ENCODE data around the gene MS4A6E. TPM values are rescaled to one million over a fixed set of nuclear protein-coding genes. Genes with fewer than 3 reads are reported as not detected.

Gene MS4A6E
- total RNA-seq, 1 donor, result not detected

GRCh38 chr11:60336767-60337391, 9.8 kb downstream of the MS4A6E start:
- no peak for TF ChIP-seq CTCF (IDR thresholded peaks at IDR 0.05; ENCODE audit: insufficient read depth, low read length)
- no peak for DNase-seq (ENCODE audit: low read depth)
- H3K4me3 ChIP-seq (ENCODE audit: low read depth, low read length), result no peak overlapping the region

DNA sequence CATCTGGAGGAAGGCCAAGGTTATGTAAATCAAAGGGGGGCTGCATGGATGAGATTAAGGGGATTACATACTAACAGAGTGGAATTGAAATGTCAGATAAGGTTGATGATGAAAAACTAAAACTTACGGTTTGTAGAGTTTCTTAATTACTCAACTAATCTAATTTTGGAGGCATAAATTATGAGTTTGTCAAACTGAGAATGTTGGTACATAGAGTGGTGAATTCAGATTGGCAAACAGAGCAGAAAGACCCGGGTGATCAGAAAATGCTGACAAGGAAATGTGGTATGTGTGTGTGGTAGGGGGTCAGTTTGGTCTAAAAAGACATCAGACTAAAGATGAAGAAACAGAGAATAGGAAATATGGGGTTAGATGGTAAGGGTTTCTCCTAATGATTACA, 11.0 kb downstream of the MS4A6E start:
- TF ChIP-seq CTCF (IDR thresholded peaks at IDR 0.05; ENCODE audit: insufficient read depth, low read length), result no peak
- DNase-seq (ENCODE audit: low read depth), result no peak

GRCh38 chr11:60339356-60339755, 12.3 kb downstream of the MS4A6E start:
- TF ChIP-seq CTCF (IDR thresholded peaks at IDR 0.05; ENCODE audit: insufficient read depth, low read length), result no peak
- H3K4me3 ChIP-seq (ENCODE audit: low read depth, low read length), result no peak overlapping the region
- DNase-seq (ENCODE audit: low read depth), result no peak

More for the DNA sequence above, 11.0 kb downstream of the MS4A6E start:
- no peak overlapping the region for H3K4me3 ChIP-seq (ENCODE audit: low read depth, low read length)

- peak; percentile 51 for TF ChIP-seq CTCF (IDR thresholded peaks at IDR 0.05; ENCODE audit: insufficient read depth, low read length)
- no peak overlapping the region for H3K4me3 ChIP-seq (ENCODE audit: low read depth, low read length)
- DNase-seq (ENCODE audit: low read depth), result peak; percentile 2
Observed at GRCh38 chr11:60343094-60343704, 16.1 kb downstream of the MS4A6E start.

DNA sequence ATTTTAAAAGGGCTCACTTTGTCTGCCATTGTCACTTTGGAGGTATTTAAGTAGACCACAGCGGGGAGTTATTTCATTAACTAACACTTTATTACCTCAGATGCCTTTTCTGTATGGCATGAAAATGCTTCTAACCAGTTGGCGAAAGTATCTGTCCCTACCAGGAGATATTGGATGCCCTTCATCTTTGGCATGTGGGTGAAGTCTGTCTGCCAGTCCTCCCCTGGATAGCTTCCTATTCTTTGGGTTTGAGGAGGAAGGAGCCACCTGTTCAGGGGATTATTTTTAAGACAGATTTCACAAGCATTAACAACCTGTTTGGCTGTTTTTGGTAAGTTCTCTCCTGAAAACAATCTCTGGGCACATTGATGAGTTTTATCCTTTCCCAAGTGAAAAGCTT, 17.1 kb downstream of the MS4A6E start:
- H3K4me3 ChIP-seq (ENCODE audit: low read depth, low read length), result no peak overlapping the region
- TF ChIP-seq CTCF (IDR thresholded peaks at IDR 0.05; ENCODE audit: insufficient read depth, low read length), result no peak
- DNase-seq (ENCODE audit: low read depth), result no peak

DNA sequence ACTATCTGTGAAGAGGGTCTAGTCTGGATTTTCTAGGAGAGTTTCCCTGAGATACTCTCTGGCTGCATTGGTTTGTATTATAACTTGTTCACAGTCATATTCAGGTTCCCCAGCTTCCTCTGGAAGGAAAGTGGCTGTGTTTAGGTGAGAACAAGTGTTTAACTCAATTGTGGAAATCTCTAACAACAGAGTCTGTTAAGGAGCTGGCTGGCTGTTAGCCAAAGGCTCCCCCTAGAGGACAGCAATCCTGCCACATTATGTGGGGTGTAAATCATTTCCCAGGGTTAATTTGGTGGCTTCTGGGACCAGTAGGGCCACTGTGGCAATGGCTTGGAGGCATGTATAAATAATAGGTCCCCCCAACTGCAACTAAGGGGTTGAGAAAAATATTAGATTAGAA, 18.4 kb downstream of the MS4A6E start:
- DNase-seq (ENCODE audit: low read depth), result no peak
- no peak for TF ChIP-seq CTCF (IDR thresholded peaks at IDR 0.05; ENCODE audit: insufficient read depth, low read length)
- no peak overlapping the region for H3K4me3 ChIP-seq (ENCODE audit: low read depth, low read length)

Data from fibroblast of the aortic adventitia (primary cell).